Ramos (cell line): ENCODE measurements around the gene CEACAM7.
"Not testable (repeated sequence)": the region's sequence is repeated elsewhere in the genome, so short reads cannot be mapped to it uniquely, and the experiment has no call there.

Source experiments
- in situ Hi-C: fragments of 300-500 bp; cut with MboI; formaldehyde crosslinking; loops from one replicate; pipeline ENCODE4 v1.14.3; 2022; ENCODE audit warnings: low sequenced_read_pairs; ENCODE audit not compliant: unreplicated experiment

Gene CEACAM7

GRCh38 chr19:41668315-41668714 lies 19.8 kb downstream of the CEACAM7 start:
- in situ Hi-C loops: no loop called here

DNA sequence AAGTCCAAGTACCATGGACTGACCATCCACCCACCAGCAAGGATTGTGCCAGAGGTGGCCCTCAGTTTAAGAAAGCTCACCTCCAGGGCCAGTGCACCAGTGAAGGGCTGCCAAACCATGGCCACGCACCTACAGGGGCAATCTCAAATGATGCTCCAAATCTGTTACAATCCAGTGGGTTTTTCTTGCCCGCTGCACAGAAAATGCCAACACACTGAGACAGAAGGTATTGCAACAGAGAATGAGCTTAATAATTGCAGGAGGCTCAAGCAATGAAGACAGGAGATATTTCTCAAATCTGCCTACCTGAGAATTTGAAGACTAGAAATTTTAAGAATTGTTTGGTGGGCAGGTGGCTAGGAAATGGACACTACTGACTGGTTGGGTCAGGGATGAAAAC lies 22.0 kb downstream of the CEACAM7 start:
- in situ Hi-C loops: no loop called here

DNA sequence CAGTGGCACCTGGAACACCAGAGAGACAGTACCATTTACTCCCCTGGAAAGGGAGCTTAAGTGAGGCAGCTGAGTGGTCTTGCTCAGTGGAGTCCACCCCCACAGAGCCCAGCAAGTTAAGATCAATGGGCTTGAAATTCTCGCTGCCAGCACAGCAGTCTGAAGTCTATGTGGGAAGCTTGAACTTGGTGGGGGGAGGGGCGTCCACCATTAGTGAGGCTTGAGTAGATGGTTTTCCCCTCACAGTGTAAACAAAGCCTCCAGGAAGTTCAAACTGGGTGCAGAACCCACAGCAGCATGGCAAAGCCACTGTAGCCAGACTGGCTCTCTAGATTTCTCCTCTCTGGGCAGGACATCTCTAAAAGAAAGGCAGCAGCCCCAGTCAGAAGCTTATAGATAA lies 30.9 kb downstream of the CEACAM7 start:
- in situ Hi-C loops: no loop called here

DNA sequence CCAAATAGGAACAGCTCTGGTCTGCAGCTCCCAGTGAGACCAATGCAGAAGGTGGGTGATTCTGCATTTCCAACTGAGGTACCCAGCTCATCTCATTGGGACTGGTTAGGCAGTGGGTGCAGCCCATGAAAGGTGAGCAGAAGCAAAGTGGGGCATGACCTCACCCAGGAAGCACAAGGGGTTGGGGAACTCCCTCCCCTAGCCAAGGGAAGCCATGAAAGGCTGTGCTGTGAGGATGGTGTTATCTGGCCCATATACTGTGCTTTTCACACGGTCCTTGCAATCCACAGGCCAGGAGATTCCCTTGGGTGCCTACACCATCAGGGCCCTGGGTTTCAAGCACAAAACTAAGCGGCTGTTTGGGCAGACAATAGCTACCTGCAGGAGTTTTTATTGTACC lies 31.3 kb downstream of the CEACAM7 start:
- in situ Hi-C loops: not testable (repeated sequence)

DNA sequence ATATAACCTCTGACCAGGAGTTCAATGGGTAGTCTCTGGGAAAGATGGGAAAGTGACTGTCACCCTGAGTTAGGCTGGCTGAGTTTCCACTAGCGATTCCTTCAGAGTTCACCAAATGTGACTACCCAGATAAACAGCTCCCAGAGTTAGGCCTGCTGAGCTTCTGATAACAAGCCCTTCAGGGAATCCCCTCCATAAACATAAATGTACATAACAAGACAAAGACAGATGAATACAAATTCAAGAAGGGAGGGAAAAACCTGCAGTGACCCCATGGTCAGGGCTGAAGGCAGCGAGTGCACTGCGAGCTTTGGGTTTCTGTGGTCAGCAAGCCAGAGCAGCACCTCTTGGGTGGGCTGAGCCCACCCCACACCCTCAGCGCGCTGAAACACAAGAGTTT lies 35.8 kb downstream of the CEACAM7 start:
- in situ Hi-C loops: no loop called here

GRCh38 chr19:41649827-41650226 lies 38.2 kb downstream of the CEACAM7 start:
- in situ Hi-C loops: no loop called here

DNA sequence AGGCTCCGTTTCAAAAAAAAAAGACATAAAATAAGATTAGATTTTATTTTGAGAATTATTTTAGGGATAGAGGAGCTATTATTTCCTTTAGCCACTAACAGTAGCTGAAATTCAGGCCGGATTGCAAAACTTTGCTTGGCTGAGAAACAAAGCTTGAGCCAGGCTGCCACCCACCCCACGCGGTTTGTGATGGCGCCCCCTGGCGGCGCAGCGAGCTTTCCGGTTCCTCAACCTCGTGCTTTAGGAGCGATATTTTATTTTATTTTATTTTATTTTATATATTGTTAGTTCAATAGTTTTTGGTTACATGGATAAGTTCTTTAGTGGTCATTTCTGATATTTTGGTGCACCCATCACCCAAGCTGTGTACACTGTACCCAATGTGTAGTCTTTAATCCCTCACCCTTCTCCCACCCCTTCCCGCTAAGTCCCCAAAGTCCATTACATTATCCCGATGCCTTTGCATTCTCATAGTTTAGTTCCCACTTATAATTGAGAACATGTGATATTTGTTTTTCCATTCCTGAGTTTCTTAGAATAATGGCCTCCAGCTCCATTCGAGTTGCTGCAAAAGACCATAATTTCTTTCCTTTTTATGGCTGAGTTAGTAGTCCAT lies 41.4 kb downstream of the CEACAM7 start:
- in situ Hi-C loops: no loop called here

DNA sequence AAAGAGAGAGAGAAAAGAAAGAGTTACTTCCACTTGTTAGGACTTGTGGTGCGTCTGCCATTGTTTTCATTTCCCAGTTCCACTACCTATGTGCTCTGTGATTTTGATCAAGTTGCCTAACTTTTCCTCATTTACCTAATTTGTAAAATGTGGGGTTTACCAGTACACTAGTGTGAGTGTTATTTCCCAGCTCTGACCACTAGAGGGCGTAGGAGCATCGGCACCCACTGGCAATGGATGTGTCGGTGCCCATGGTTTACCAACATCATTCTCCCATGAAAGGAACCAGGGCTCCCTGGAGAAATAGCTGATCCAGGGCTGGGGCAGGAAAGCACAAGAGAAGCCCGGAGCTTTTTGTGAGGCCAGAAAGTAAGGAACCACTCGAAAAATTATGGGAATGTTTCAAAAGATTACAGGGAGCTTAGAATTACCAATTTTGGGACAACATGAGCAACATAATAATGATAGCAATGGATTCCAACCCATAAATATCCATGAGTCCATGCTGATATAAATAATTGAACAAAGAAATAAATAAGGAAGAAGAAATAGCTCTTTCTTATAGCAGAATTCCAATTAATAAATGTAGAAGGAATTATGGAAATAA lies 46.1 kb downstream of the CEACAM7 start:
- in situ Hi-C loops: no loop called here

DNA sequence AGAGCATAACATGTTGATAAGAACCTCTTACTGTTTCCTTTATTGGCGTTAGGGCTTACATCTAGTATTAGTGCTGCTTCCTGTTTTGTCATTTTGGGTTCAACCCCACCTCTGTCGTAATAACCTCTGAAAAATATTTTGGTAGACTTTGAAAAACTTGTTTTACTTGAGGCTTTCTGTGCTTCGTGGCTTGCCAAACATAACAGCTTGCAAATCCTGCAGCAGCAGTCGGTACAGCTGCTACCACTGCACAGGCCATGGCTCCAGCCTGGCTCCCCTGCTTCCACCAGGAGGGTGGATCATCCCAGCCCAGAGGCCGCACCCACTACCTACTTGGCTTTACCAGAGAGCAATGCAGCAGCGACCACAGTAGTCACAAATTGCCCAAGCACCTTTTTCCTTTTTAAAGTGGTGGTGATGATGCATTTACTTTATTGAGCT lies 49.4 kb downstream of the CEACAM7 start:
- in situ Hi-C loops: no loop called here

- in situ Hi-C loops: no loop called here
These were observed 50.6 kb downstream of the CEACAM7 start for GRCh38 chr19:41637484-41637883.

DNA sequence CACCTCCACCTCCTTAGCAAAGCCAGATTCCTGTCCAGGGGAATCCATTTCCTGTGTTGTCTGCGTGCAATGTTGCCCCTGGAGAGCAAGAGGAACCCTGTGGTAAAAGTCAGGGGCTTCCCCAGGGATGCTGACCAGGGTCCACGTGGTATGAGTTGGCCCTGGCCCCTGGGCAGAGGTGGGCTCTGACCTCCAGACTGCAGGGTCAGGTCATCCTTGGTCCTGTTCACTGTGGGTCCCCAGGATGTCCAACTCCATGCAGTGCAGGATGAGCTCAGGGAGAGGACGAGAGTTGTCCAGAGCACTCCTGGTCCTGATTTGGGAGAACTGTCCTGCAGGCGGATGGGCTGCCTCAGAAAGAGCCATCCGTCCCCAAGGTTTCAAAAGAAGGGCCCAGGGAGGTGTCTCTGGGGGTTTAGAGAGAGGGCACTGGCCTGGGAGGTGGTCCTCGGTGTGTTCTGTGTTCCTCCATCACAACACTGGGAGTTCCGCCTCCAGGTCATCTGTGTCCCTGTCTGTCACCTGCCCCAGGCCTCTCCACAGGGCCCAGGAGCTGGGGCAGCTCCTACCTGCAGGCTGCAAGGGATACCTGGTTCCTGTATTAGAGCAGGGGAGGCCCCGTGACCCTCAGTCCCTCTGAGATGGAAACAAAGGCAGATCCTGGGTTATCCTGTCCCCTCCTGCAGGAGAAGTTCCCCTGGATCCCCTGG lies 59.9 kb downstream of the CEACAM7 start:
- in situ Hi-C loops: no loop called here

GRCh38 chr19:41626877-41627276 lies 61.2 kb downstream of the CEACAM7 start, which contains the start of gene CEACAM4:
Gene CEACAM4, minus strand, starts transcription at chr19:41627074. Its CDS starts 111 bp downstream, at chr19:41626963.
- in situ Hi-C loops: no loop called here

GRCh38 chr19:41626278-41626677 lies 61.8 kb downstream of the CEACAM7 start:
- in situ Hi-C loops: no loop called here

DNA sequence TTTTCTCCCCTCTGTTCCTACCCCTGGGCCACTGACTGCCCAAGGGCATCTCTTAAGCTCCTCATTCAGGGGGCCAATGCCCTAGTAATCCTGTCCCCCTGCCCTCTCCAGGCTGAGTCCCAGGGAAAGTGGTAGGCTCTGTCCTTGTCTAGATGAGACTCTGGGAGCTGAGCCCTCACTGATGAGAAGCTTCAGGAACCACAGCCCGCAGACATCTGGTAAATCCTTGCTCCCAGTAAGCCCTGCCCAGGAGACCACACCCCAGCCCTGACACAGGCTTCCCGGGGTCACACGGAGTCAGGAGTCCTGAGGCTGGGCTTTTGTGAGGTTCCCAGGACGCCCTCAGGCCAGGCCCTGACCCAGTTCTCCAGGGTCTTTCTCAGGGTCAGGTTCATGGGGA lies 63.1 kb downstream of the CEACAM7 start:
- in situ Hi-C loops: no loop called here

- in situ Hi-C loops: no loop called here
These were observed 63.6 kb downstream of the CEACAM7 start for GRCh38 chr19:41624515-41624914.

DNA sequence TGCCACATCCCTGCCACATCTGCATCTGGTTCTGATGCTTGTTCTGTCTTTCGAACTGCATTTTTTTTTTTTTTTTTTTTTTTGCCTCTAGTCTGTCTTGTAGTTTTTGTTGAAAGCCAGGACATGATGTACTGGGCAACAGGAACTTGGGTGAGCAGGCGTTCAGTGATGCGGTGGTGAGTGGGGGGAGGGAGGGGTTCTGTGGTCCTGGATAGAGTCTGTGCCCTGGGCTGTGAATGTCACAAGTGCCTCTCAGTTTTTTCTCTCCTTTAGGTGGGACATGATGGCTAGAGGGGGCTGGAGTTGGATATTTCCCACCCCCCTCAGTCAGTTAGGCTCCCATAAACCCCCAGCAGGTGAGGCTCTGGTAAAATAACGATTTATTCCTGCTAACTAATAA lies 64.7 kb downstream of the CEACAM7 start:
- in situ Hi-C loops: no loop called here
